ENCODE results near the gene RGS12.

Gene RGS12

GRCh38 chr4:3336382-3337356, 43.8 kb downstream of the RGS12 start:
- DNase-seq: no peak

GRCh38 chr4:3337357-3337732, 44.5 kb downstream of the RGS12 start:
- DNase-seq: no peak

DNA sequence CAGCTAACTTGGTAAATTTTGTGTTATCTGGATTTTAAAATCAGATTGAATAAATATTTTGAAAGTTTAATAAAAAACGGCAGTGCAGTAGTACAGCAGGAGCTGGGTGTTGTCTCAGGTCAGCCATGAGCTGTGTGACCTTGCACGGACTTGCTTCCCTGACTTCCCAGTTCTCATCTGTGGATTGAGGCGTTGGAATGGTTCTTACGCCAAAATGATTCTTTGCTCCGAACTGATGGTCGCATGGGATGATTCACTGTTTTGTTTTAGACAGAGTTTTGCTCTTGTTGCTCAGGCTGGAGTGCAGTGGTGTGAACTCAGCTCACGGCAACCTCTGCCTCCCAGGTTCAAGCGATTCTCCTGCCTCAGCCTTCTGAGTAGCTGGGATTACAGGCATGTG, 45.0 kb downstream of the RGS12 start:
- no peak for DNase-seq

- no peak for DNase-seq
Observed at GRCh38 chr4:3338321-3338838, 45.6 kb downstream of the RGS12 start.

DNA sequence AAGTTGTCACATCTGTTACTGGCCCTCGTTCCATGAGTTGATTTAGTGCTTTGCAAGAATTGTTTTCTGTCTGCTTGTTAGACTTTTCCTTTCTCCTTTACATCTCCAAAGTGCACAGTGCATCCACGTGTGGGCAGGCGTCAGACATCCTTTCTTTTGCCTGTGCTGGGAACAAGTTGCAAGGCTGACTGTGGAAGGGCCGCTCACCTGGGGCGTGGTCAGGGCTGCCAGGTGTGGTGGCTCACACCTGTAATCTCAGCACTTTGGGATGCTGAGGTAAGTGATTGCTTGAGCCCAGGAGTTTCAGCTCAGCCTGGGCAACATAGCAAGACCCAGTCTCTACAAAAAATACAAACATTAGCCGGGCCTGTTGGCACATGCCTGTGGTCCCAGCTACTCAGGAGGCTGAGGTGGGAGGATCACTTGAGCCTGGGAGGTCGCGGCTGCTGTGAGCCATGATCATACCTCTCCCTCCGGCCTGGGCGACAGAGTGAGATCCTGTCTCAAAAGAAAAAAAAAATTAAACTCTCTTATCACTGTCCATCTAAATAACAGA, 46.2 kb downstream of the RGS12 start:
- DNase-seq: no peak

DNA sequence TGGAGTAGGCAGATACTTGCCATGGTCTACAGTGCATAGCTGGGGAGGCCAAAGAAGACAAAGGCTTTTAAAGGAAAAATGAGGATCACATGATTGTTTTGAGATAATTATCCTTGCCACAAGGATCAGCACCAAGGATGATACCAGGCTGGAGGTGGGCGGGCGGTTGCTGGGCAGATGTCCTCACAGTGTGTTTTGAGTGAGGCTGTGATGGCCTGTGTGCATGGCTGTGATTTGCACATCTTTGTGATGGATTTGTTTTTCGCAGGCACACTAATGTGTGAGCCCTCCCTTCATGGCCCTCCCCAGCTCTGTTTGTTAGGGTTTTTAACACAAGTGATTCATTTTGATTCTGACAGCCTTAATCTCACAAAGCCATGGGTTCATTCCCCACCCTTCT, 46.8 kb downstream of the RGS12 start:
- DNase-seq: no peak

DNA sequence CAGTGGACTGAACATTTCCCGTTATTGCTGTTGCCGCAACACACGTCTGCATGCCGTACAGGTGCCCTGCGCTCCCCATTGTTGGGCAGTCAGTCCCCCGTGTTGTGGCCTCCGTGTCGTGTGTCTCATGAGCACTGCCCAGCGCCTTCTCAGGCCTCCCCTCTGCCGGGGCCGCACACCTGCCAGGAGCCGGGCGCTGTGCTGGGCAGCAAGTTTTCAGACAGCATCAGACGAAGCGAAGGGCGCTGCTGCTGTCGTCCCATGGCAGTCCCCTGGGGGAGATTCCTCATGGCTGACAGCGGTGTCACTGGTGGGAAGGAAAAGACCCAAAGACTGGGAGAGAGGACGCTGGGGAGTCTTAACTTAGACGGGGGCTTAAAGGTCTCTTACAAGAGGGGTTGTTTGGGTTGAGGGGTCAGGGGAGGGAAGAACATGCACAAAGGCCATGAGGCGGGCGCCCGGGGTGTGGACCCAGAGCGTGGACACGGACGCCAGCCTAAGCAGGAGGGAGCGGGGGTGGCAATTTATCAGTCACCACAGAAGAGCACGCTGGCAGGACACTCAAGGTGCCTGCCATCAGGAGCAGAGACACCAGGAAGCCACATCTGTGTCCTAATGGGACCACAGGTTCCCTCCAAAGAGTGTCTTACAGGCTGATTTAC, 47.3 kb downstream of the RGS12 start:
- DNase-seq: no peak

DNA sequence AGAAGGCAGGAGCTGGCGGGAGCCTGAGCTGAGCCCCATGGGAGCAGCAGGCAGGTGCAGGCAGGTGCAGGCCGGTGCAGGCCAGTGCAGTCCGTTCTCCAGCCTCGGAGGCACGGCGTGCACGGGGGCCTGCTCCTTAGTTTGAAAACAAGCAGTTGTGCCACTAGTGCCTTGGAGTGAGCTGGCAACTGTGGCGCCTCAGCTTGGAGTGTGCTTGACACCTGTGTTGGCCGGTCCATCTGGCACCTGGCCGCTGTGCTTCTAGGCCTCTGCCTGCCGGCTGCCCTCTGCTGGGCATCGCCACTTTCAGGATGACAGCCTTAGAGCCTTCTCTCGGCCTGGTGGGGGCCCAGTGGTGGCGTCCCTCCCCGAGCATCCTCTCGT, 47.9 kb downstream of the RGS12 start:
- DNase-seq: no peak

DNA sequence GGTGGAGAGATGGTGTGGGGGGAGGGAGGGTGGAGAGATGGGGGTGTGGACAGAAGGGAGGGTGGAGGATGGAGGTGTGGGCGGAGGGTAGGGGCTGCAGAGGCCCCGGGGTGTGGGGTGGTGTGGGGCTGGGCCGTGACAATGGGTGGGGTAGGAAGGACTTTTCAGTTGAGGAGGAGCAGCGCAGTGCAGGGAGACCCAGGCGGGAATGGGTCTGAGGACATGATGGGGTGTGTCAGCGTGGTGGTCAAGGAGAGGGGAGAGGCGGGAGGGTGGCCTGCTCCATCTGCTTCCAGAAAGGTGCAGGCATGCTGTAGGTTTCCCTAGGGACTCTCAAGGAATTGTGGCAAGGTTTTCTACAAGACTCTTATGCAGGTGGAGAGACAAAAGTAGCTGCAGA, 48.9 kb downstream of the RGS12 start:
- DNase-seq: no peak

GRCh38 chr4:3342182-3342854, 49.5 kb downstream of the RGS12 start:
- DNase-seq: no peak
